Measurements from ENCODE around the gene DNM3.

DNA sequence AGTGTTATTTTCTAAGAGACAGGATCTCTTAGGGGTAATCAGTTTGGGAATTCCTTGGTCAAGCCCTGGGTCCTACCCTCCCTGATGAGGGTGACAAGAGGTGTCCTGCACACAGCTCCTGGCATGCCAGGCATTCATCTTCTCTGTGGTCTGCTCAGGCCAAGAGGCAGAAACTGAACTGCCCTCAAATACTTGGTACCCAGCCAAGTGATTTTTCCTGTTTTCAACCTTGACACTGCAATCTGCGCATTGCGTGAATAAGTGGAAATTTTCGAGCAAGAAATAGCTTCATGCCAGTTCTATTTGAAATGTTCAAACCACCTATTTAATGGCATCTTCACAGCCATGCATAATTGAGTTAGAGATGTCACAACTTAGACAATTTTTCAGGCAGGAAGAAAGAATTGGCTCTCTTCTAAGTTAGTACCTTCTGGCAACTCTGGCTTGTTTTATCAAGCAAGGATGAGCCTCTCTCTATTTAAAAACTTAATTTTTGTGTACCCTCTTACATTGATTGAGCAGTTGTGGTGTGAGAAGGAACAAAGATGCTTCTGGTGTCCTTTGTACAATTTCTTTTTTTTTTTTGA lies 27.0 kb downstream of the DNM3 start:
- no peak for TF ChIP-seq EZH2 (IDR thresholded peaks at IDR 0.05; ENCODE audit: insufficient read depth, poor library complexity, severe bottlenecking)
- TF ChIP-seq EZH2phosphoT487 (IDR thresholded peaks at IDR 0.05; ENCODE audit: insufficient read depth, low read depth), result no peak

All from GM23248 (cell line).